Brain pericyte (primary cell): ENCODE results near the gene GNAI2.
"Not testable (repeated sequence)": the region's sequence is repeated elsewhere in the genome, so short reads cannot be mapped to it uniquely, and the experiment has no call there.

Source experiments
- DNase-seq: peaks from one replicate; pipeline ENCODE4 v3.0.0-alpha.2; 2012; ENCODE audit warnings: low read depth, low spot score

Gene GNAI2

GRCh38 chr3:50245251-50245745 lies 9.3 kb downstream of the GNAI2 start:
- DNase-seq = no peak

- peak; percentile 60 for DNase-seq
These were observed 10.0 kb downstream of the GNAI2 start for GRCh38 chr3:50245831-50246516.

GRCh38 chr3:50246517-50246954 lies 10.5 kb downstream of the GNAI2 start:
- DNase-seq = peak; percentile 82

- DNase-seq = no peak
These were observed 12.4 kb downstream of the GNAI2 start for GRCh38 chr3:50248387-50248786.

- no peak for DNase-seq
These were observed 13.5 kb downstream of the GNAI2 start for GRCh38 chr3:50249457-50249856.

GRCh38 chr3:50250514-50250913 lies 14.5 kb downstream of the GNAI2 start:
- no peak for DNase-seq

- no peak for DNase-seq
These were observed 15.2 kb downstream of the GNAI2 start for GRCh38 chr3:50251220-50251619.

- DNase-seq = no peak
These were observed 18.7 kb downstream of the GNAI2 start for GRCh38 chr3:50254577-50255250.

- no peak for DNase-seq
These were observed 19.2 kb downstream of the GNAI2 start for GRCh38 chr3:50255251-50255615.

- no peak for DNase-seq
These were observed 21.2 kb downstream of the GNAI2 start for GRCh38 chr3:50256978-50257890.

GRCh38 chr3:50258029-50258680 lies 22.2 kb downstream of the GNAI2 start:
- DNase-seq = no peak

- DNase-seq = no peak
These were observed 23.0 kb downstream of the GNAI2 start for GRCh38 chr3:50258979-50259378.

GRCh38 chr3:50259432-50260026 lies 23.5 kb downstream of the GNAI2 start:
- no peak for DNase-seq

GRCh38 chr3:50260027-50260941 lies 24.3 kb downstream of the GNAI2 start:
- DNase-seq = no peak

- no peak for DNase-seq
These were observed 25.0 kb downstream of the GNAI2 start for GRCh38 chr3:50260942-50261441.

GRCh38 chr3:50261505-50261904 lies 25.5 kb downstream of the GNAI2 start:
- no peak for DNase-seq

- DNase-seq = not testable (repeated sequence)
These were observed 26.2 kb downstream of the GNAI2 start for GRCh38 chr3:50262200-50262599.

GRCh38 chr3:50262778-50263177 lies 26.8 kb downstream of the GNAI2 start:
- DNase-seq = no peak

- DNase-seq = no peak
These were observed 27.7 kb downstream of the GNAI2 start for GRCh38 chr3:50263478-50264382.
